A673 (cell line): Measurements from ENCODE around the gene TFIP11. TPM values are rescaled to one million over a fixed set of nuclear protein-coding genes. Genes with fewer than 3 reads are reported as not detected.

Experiments
- BruUV-seq: library from RNA; stranded (reverse); fragments of 400-500 nt; replicated peaks from 2 replicates; lab custom pipeline; 2021; lab: Mats Ljungman, UMichigan
- CTCF ChIA-PET: fragments of 300-600 bp; sonication (Branson Sonifier 250); formaldehyde crosslinking; loops from one replicate; lab custom pipeline; 2022; ENCODE audit warnings: antibody characterized with exemption; lab: Charles Lee
- POLR2A ChIA-PET: fragments of 300-600 bp; sonication (Branson Sonifier 250); formaldehyde crosslinking; loops from one replicate; lab custom pipeline; 2022; ENCODE audit warnings: antibody characterized with exemption; ENCODE audit not compliant: low non-redundant PET; lab: Charles Lee
- DNase-seq: peaks from one replicate; pipeline ENCODE4 v3.0.0-alpha.2; 2015; ENCODE audit warnings: low spot score
- H3K27ac ChIP-seq: fragments of 200-600 bp; sonication (generic); 2 replicates; pipeline ENCODE4 v1.5.1; 2016; ENCODE audit warnings: mixed run types, low read depth, mild to moderate bottlenecking, mixed read lengths, antibody characterized with exemption, low read length; ENCODE audit not compliant: poor library complexity, severe bottlenecking
- H3K27me3 ChIP-seq: fragments of 200-600 bp; sonication (generic); replicated peaks from 2 replicates; pipeline ENCODE4 v1.6.1; 2017; ENCODE audit warnings: mixed run types, low read depth, mild to moderate bottlenecking, mixed read lengths, antibody characterized with exemption, low read length; ENCODE audit not compliant: insufficient read depth, poor library complexity
- H3K36me3 ChIP-seq: fragments of 200-600 bp; sonication (generic); 2 replicates; pipeline ENCODE4 v1.6.1; 2016; ENCODE audit warnings: mixed run types, mild to moderate bottlenecking, mixed read lengths, antibody characterized with exemption, low read length; ENCODE audit not compliant: insufficient read depth, poor library complexity, severe bottlenecking
- H3K4me1 ChIP-seq: fragments of 200-600 bp; sonication (generic); 2 replicates; pipeline ENCODE4 v1.6.1; 2017; ENCODE audit warnings: mixed run types, mild to moderate bottlenecking, mixed read lengths, antibody characterized with exemption, low read length; ENCODE audit not compliant: insufficient read depth, poor library complexity, severe bottlenecking
- H3K4me3 ChIP-seq: fragments of 200-600 bp; sonication (generic); 2 replicates; pipeline ENCODE4 v1.5.1; 2016; ENCODE audit warnings: low read depth, mixed run types, mild to moderate bottlenecking, mixed read lengths, low read length; ENCODE audit not compliant: poor library complexity, severe bottlenecking
- H3K9me3 ChIP-seq: fragments of 200-600 bp; sonication (generic); 2 replicates; pipeline ENCODE4 v1.6.1; 2016; ENCODE audit warnings: mixed run types, low read depth, mild to moderate bottlenecking, mixed read lengths, antibody characterized with exemption, low read length; ENCODE audit not compliant: poor library complexity, severe bottlenecking
- CTCF ChIP-seq: fragments of 300-800, 200-600 bp; sonication (generic); conservative IDR thresholded peaks from 2 replicates; pipeline ENCODE4 v1.5.1; 2017; ENCODE audit warnings: low read depth, mild to moderate bottlenecking, antibody characterized with exemption, low read length, moderate library complexity, mixed read lengths
- EZH2 ChIP-seq: fragments of 200-600 bp; sonication (generic); IDR thresholded peaks from 2 replicates; pipeline ENCODE4 v1.6.1; 2017; ENCODE audit warnings: borderline replicate concordance, low read depth, mild to moderate bottlenecking, mixed read lengths, antibody characterized with exemption, low read length; ENCODE audit not compliant: poor library complexity, severe bottlenecking
- intact Hi-C: fragments of 100-400 bp; cut with micrococcal nuclease; formaldehyde crosslinking; loops from one replicate; pipeline ENCODE4 v1.10.0; 2022; ENCODE audit not compliant: unreplicated experiment
- total RNA-seq: library from RNA; stranded (reverse); gene quantifications from 2 replicates; pipeline ENCODE4 v1.2.3, GENCODE V29; 2021

The TFIP11 gene
- total RNA-seq, 1 experiment from 2014 or later = 46.4 TPM

GRCh38 chr22:26479792-26480610 lies 32.3 kb downstream of the TFIP11 start:
- CTCF ChIA-PET = no interaction called here
- H3K27me3 ChIP-seq = no peaks in the 10 kb centered on the region
- POLR2A ChIA-PET = no interaction called here
- no peak for TF ChIP-seq CTCF
- no peak for TF ChIP-seq EZH2
- BruUV-seq = no TSS peak
- peak overlapping the region; percentile 76 for H3K27ac ChIP-seq
- H3K9me3 ChIP-seq = no peaks in the 10 kb centered on the region
- H3K4me3 ChIP-seq = peak overlapping the region; percentile 33
- DNase-seq = peak; percentile 23
- H3K36me3 ChIP-seq = peaks cover 28% of the 10 kb centered on the region
- H3K4me1 ChIP-seq = peaks cover 36% of the 10 kb centered on the region
- intact Hi-C loops = no loop called here

- POLR2A ChIA-PET = no interaction called here
- Histone ChIP-seq H3K4me1 (peaks cover 28% of the 10 kb centered on the region), H3K36me3 (peaks cover 35% of the 10 kb centered on the region), H3K27me3 (no peaks in the 10 kb centered on the region), H3K27ac (peak overlapping the region; percentile 76), H3K9me3 (no peaks in the 10 kb centered on the region), H3K4me3 (peak overlapping the region; percentile 33)
- no peak; the same call in 1 of the 2 replicates for TF ChIP-seq CTCF
- no peak for TF ChIP-seq EZH2
- peak; percentile 42 for DNase-seq
- BruUV-seq = no TSS peak
- intact Hi-C loops = no loop called here
- CTCF ChIA-PET = no interaction called here
These were observed 33.1 kb downstream of the TFIP11 start for GRCh38 chr22:26479043-26479791.

GRCh38 chr22:26477341-26477731 lies 34.9 kb downstream of the TFIP11 start:
- BruUV-seq = no TSS peak
- Histone ChIP-seq H3K27ac (no peak overlapping the region), H3K36me3 (peaks cover 50% of the 10 kb centered on the region), H3K27me3 (no peaks in the 10 kb centered on the region), H3K9me3 (no peaks in the 10 kb centered on the region), H3K4me1 (peaks cover 20% of the 10 kb centered on the region), H3K4me3 (no peak overlapping the region)
- CTCF ChIA-PET = no interaction called here
- no peak for DNase-seq
- POLR2A ChIA-PET = no interaction called here
- no peak for TF ChIP-seq EZH2
- no peak for TF ChIP-seq CTCF
- intact Hi-C loops = no loop called here
